Measurements from ENCODE around the gene RRAGA. TPM values are rescaled to one million over a fixed set of nuclear protein-coding genes. Genes with fewer than 3 reads are reported as not detected.
A peak's percentile ranks its signal among the peaks of the same experiment; 100 is the strongest.
"Not testable (repeated sequence)": the region's sequence is repeated elsewhere in the genome, so short reads cannot be mapped to it uniquely, and the experiment has no call there.

Gene RRAGA
- total and polyA plus RNA-seq, 11 donors = 47.1 to 107 (median 83.6) TPM

- intact Hi-C loops (cut with DNase I) = loop anchor here in 2 of 10 donors (10.0 kb wide), 2 partner anchors 90 to 370 kb away; no protein-coding TSS in a partner anchor
- no peak overlapping the region for H3K27ac ChIP-seq
- H3K9me3 ChIP-seq = no peaks in the 10 kb centered on the region
- 70 to 80% (median 77%) methylated on average over 2 of the region's 2 CpGs for WGBS, 4 donors
- H3K36me3 ChIP-seq = peaks cover 0 to 100% (median 95%) of the 10 kb centered on the region in 9 donors
- TF ChIP-seq CTCF (IDR thresholded peaks at IDR 0.05) (peak in 9 of 12 donors; percentile 7 to 40 (median 29)), POLR2A (IDR thresholded peaks at IDR 0.05) (no peak)
- H3K4me1 ChIP-seq = no peaks in the 10 kb centered on the region
- DNase-seq (no peak), ATAC-seq (no peak)
- no peaks in the 10 kb centered on the region for H3K27me3 ChIP-seq
- no peak overlapping the region for H3K4me3 ChIP-seq
Observed at GRCh38 chr9:19085295-19085694, 36.1 kb downstream of the RRAGA start.

GRCh38 chr9:19087106-19088000, 38.1 kb downstream of the RRAGA start:
- Histone ChIP-seq H3K36me3 (peaks cover 0 to 100% (median 95%) of the 10 kb centered on the region in 9 donors), H3K27me3 (no peaks in the 10 kb centered on the region), H3K27ac (no peak overlapping the region), H3K4me1 (no peaks in the 10 kb centered on the region), H3K9me3 (no peaks in the 10 kb centered on the region), H3K4me3 (no peak overlapping the region)
- TF ChIP-seq POLR2A (IDR thresholded peaks at IDR 0.05) = no peak
- no peak for TF ChIP-seq CTCF (IDR thresholded peaks at IDR 0.05)
- ATAC-seq (no peak), DNase-seq (no peak)
- WGBS, 4 donors = 86 to 94% (median 90%) methylated on average over 6 of the region's 6 CpGs
- intact Hi-C loops (cut with DNase I) = loop anchor here in 2 of 10 donors (10.0 kb wide), 2 partner anchors 87 to 367 kb away; no protein-coding TSS in a partner anchor

GRCh38 chr9:19097431-19097830, 48.2 kb downstream of the RRAGA start:
- Histone ChIP-seq H3K36me3 (peaks cover 0 to 49% (median 36%) of the 10 kb centered on the region in 9 donors), H3K4me1 (peaks cover 0 to 28% (median 11%) of the 10 kb centered on the region in 12 donors)
- DNase-seq, ATAC-seq, H3K27ac ChIP-seq, H3K4me3 ChIP-seq, H3K9me3 ChIP-seq, H3K27me3 ChIP-seq: not testable (repeated sequence)
- intact Hi-C loops (cut with DNase I) = loop anchor here in 1 of 10 donors (10.0 kb wide), 1 partner anchor 277 kb away; no protein-coding TSS in a partner anchor

Other genes with a start within 250 kb of the RRAGA start
- under 1 TPM in 3 of 9 donors, not detected in 6; 0.09 to 0.21 (median 0.11) TPM for gene SAXO1, start 16.2 kb upstream of the RRAGA start, total RNA-seq
- gene SAXO1, start 16.2 kb upstream of the RRAGA start, polyA plus RNA-seq = not detected
- 1 to 10 TPM; 4.6 to 8.8 (median 7.3) TPM for gene HAUS6, start 53.5 kb downstream of the RRAGA start, total RNA-seq
- 1 to 10 TPM; 1.7 to 4.6 TPM for gene HAUS6, start 53.5 kb downstream of the RRAGA start, polyA plus RNA-seq
- 100 to 1,000 TPM in 5 of 9 donors, 10 to 100 TPM in 4; 42.4 to 538 (median 115) TPM for gene PLIN2, start 78.1 kb downstream of the RRAGA start, total RNA-seq
- 100 to 1,000 TPM in 1 of 2 donors, 10 to 100 TPM in 1; 57.8 to 557 TPM for gene PLIN2, start 78.1 kb downstream of the RRAGA start, polyA plus RNA-seq
- gene DENND4C, start 181.3 kb downstream of the RRAGA start, total RNA-seq = 10 to 100 TPM; 19.4 to 36.9 (median 24.5) TPM
- gene DENND4C, start 181.3 kb downstream of the RRAGA start, polyA plus RNA-seq = 1 to 10 TPM; 5.4 to 9.9 TPM

All from heart left ventricle (tissue), 16 donors.